ENCODE results near the gene ORM1. TPM values are rescaled to one million over a fixed set of nuclear protein-coding genes. Genes with fewer than 3 reads are reported as not detected.

Gene ORM1
- total and polyA plus RNA-seq, 2 donors (not counting 3 experiments of a cell fraction or from before 2014, with no cell fraction given): not detected

GRCh38 chr9:114276908-114277821, 45.7 kb upstream of the ORM1 start:
- no peaks in the 10 kb centered on the region for H3K9me1 ChIP-seq (replicated peaks; ENCODE audit: control insufficient read depth, extremely low read depth, insufficient read depth, low read length)
- H3K27me3 ChIP-seq (ENCODE audit: control insufficient read depth in 2 of 2, insufficient read depth in 2 of 2, low read length in 2 of 2): no peaks in the 10 kb centered on the region
- DNase-seq (ENCODE audit: low read depth, low spot score): peak; percentile 38
- H3K4me1 ChIP-seq (ENCODE audit: control insufficient read depth, extremely low read depth, insufficient read depth, low read length): peaks cover 2% of the 10 kb centered on the region
- intact Hi-C loops (cut with micrococcal nuclease): no loop called here
- no peak overlapping the region for H3K9ac ChIP-seq (replicated peaks; ENCODE audit: extremely low read depth, insufficient read depth, low read length)
- ChIA-PET POLR2A (no interaction called here), CTCF (interaction anchor here (1.6 to 4.0 kb wide), 3 partner anchors 122 to 195 kb away, joined by 3 to 18 read pairs (median 14); partner anchors contain the start of gene COL27A1)
- H3K9me3 ChIP-seq (replicated peaks; ENCODE audit: control insufficient read depth, insufficient read depth, low read length): no peaks in the 10 kb centered on the region
- peak overlapping the region; percentile 42 for H3K27ac ChIP-seq (ENCODE audit: insufficient read depth, low read depth, low read length)
- no peaks in the 10 kb centered on the region for H3K79me2 ChIP-seq (ENCODE audit: control insufficient read depth, insufficient read depth, low read length)
- dilution Hi-C loops (cut with MboI; ENCODE audit: extremely low pct_ligation_motif_present, low sequenced_read_pairs): loop anchor here (25.0 kb wide), 1 partner anchor 190 kb away; the partner anchor contains the start of genes AMBP and KIF12
- no peak overlapping the region for H3K4me3 ChIP-seq (replicated peaks in 1 of 3; ENCODE audit: insufficient read depth in 1 of 3, low read depth in 1 of 3, low read length in 3 of 3)
- no peak for FAIRE-seq
- TF ChIP-seq EZH2 (IDR thresholded peaks at IDR 0.05; ENCODE audit: borderline replicate concordance, low read depth, low read length, severe bottlenecking): no peak
- TF ChIP-seq MAX (IDR thresholded peaks at IDR 0.05; ENCODE audit: insufficient read depth, insufficient read length): no peak
- TF ChIP-seq GATA2 (IDR thresholded peaks at IDR 0.05; ENCODE audit: insufficient read depth, insufficient read length, low read depth, low read length): no peak
- no peak for TF ChIP-seq POLR2A (IDR thresholded peaks at IDR 0.05; ENCODE audit: low read depth, low read length)
- TF ChIP-seq MYC (IDR thresholded peaks at IDR 0.05; ENCODE audit: low read depth, low read length): no peak
- no peak for TF ChIP-seq POLR2AphosphoS5 (IDR thresholded peaks at IDR 0.05; ENCODE audit: insufficient read depth, low read depth, low read length)
- no peak for TF ChIP-seq JUN (IDR thresholded peaks at IDR 0.05; ENCODE audit: borderline replicate concordance, insufficient read depth, insufficient read length, low read depth)
- no peak for TF ChIP-seq CTCF (IDR thresholded peaks at IDR 0.05; ENCODE audit: extremely low read depth in 1 of 2, insufficient read depth in 1 of 2, low read depth in 1 of 2, low read length in 2 of 2)
- no peak for TF ChIP-seq FOS (IDR thresholded peaks at IDR 0.05; ENCODE audit: borderline replicate concordance, insufficient read depth, low read length)
- no peak overlapping the region for H3K4me2 ChIP-seq (ENCODE audit: insufficient read depth, low read length)
- H3K36me3 ChIP-seq (ENCODE audit: control insufficient read depth in 2 of 2, extremely low read depth in 1 of 2, insufficient read depth in 2 of 2, low read length in 2 of 2): no peaks in the 10 kb centered on the region
- H4K20me1 ChIP-seq (replicated peaks; ENCODE audit: control insufficient read depth, extremely low read depth, insufficient read depth, low read length): no peaks in the 10 kb centered on the region
- no peak overlapping the region for H2AFZ ChIP-seq (ENCODE audit: low read depth, low read length)
- no TSS peak for BruUV-seq (replicated peaks)
